Suprapubic skin (tissue), 4 donors: Measurements from ENCODE around the gene SEC14L2. TPM values are rescaled to one million over a fixed set of nuclear protein-coding genes. Genes with fewer than 3 reads are reported as not detected.

Experiments
- DNase-seq, 2 donors: peaks; one replicate each; pipeline ENCODE4 v3.0.0-alpha.2; 2019; ENCODE audit warnings: low spot score in 2 of 2
- H3K27ac ChIP-seq: fragments of 200-600 bp; sonication (generic); one replicate; pipeline ENCODE4 v1.5.1; 2019
- H3K27me3 ChIP-seq: fragments of 200-600 bp; sonication (generic); one replicate; pipeline ENCODE4 v1.5.1; 2019
- H3K36me3 ChIP-seq: fragments of 200-600 bp; sonication (generic); one replicate; pipeline ENCODE4 v1.5.1; 2019
- H3K4me1 ChIP-seq: fragments of 200-600 bp; sonication (generic); one replicate; pipeline ENCODE4 v1.5.1; 2019
- H3K4me3 ChIP-seq: fragments of 200-600 bp; sonication (generic); one replicate; pipeline ENCODE4 v1.5.1; 2019; ENCODE audit warnings: mild to moderate bottlenecking
- H3K9me3 ChIP-seq: fragments of 200-600 bp; sonication (generic); one replicate; pipeline ENCODE4 v1.5.1; 2019
- CTCF ChIP-seq, 2 donors: fragments of 200-600 bp in 1 of 2; fragments of 450-650 bp in 1 of 2; sonication (generic) in 1 of 2; IDR thresholded peaks; one replicate each; pipeline ENCODE4 v1.5.1; 2016 to 2019; ENCODE audit warnings: antibody characterized with exemption in 2 of 2, mild to moderate bottlenecking in 1 of 2, moderate library complexity in 1 of 2
- EP300 ChIP-seq: sonication (generic); formaldehyde crosslinking; IDR thresholded peaks from one replicate; pipeline ENCODE4 v1.6.1; 2017; ENCODE audit warnings: antibody characterized with exemption
- POLR2A ChIP-seq, 2 donors: fragments of 450-650 bp; IDR thresholded peaks; one replicate each; pipeline ENCODE4 v1.6.1; 2017; ENCODE audit warnings: antibody characterized with exemption in 2 of 2, mild to moderate bottlenecking in 2 of 2, moderate library complexity in 2 of 2
- POLR2AphosphoS5 ChIP-seq, 3 donors: sonication (generic); formaldehyde crosslinking; IDR thresholded peaks; one replicate each; pipeline ENCODE4 v1.6.1; 2017; ENCODE audit warnings: antibody characterized with exemption in 3 of 3
- WGBS: methylation state at CpG from one replicate; pipeline ENCODE4 v1.1.5; 2018; 5-methylcytosine and 5-hydroxymethylcytosine counted together
- total RNA-seq, 4 donors: library from RNA; depleted of rRNA; stranded (reverse); fragments of >200 nt; gene quantifications; one replicate each; pipeline ENCODE4 v1.1.0, GENCODE V29; 2016

Gene SEC14L2
- total RNA-seq, 4 donors from 2014 or later = 8.9 to 19.9 (median 13.5) TPM

DNA sequence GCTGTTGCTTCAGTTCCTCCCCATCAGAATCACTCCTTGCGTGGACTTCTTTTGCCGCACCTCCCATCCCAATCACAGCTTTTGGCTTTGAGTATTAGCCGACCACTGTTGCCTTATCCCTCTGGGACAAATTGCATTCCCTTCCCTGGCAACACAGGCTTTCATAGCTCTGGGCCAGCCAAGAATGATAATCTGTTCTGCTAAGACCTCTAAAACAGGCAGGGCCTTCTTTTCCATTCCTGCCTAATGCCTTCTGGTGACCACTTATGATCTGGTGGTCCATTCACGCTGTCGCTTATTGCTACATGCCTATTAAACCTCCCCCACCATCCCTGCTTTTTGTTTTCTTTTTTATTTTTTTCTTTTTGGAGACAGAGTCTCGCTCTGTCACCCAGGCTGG lies 9.6 kb downstream of the SEC14L2 start:
- Histone ChIP-seq H3K36me3 (peaks cover 34% of the 10 kb centered on the region), H3K4me1 (peaks cover 14% of the 10 kb centered on the region), H3K27ac (no peak overlapping the region), H3K27me3 (no peaks in the 10 kb centered on the region), H3K9me3 (no peaks in the 10 kb centered on the region), H3K4me3 (no peak overlapping the region)
- no peak for DNase-seq
- TF ChIP-seq EP300 (no peak), CTCF (IDR thresholded peaks at IDR 0.05) (no peak), POLR2AphosphoS5 (IDR thresholded peaks at IDR 0.05) (no peak), POLR2A (IDR thresholded peaks at IDR 0.05) (no peak)
- 92% methylated on average over 6 of the region's 6 CpGs for WGBS

DNA sequence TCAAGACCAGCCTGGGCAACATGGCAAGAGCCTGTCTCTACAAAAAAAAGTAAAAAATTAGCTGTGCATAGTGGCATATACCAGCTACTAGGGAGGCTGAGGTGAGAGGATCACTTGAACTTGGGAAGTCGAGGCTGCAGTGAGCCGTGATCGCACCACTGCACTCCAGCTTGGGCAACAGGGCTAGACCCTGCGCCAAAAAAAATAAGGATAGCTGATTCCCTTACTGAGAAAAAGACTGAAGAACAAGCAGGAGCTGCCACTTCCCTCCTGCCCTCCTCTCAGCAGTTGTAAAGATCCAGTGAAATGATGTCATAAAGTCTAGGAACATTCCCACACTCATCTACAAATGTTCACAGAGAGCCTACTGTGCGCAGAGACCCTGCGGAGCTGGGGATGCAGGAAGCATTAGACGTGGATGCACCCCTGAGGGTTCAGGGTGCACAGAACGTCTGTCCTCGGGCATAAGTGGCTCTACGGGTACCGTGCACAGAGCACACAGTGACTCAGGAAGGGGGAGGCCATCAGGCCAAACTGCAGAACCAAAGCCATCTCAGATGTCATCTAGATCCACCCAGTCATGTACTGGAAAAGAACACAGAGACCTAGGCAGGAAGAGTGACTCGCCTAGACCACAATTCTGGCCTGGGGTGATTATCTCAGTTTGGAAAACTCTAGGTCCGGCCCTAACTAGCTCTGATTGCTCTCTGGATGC lies 11.7 kb downstream of the SEC14L2 start:
- Histone ChIP-seq H3K4me3 (no peak overlapping the region), H3K27me3 (no peaks in the 10 kb centered on the region), H3K4me1 (peaks cover 14% of the 10 kb centered on the region), H3K27ac (peak overlapping the region; percentile 27), H3K9me3 (no peaks in the 10 kb centered on the region), H3K36me3 (peaks cover 52% of the 10 kb centered on the region)
- TF ChIP-seq POLR2A (IDR thresholded peaks at IDR 0.05) = no peak
- TF ChIP-seq CTCF (IDR thresholded peaks at IDR 0.05) = no peak
- TF ChIP-seq POLR2AphosphoS5 (IDR thresholded peaks at IDR 0.05) = no peak
- TF ChIP-seq EP300 = no peak
- no peak for DNase-seq
- WGBS = 81% methylated on average over 13 of the region's 13 CpGs

- no peak overlapping the region for H3K4me3 ChIP-seq
- no peaks in the 10 kb centered on the region for H3K9me3 ChIP-seq
- H3K27ac ChIP-seq = no peak overlapping the region
- no peak for TF ChIP-seq POLR2AphosphoS5 (IDR thresholded peaks at IDR 0.05)
- TF ChIP-seq EP300 = no peak
- TF ChIP-seq POLR2A (IDR thresholded peaks at IDR 0.05) = no peak
- TF ChIP-seq CTCF (IDR thresholded peaks at IDR 0.05) = no peak
- peaks cover 74% of the 10 kb centered on the region for H3K36me3 ChIP-seq
- no peak for DNase-seq
- WGBS = 57% methylated on average over 3 of the region's 3 CpGs
- peaks cover 13% of the 10 kb centered on the region for H3K4me1 ChIP-seq
- no peaks in the 10 kb centered on the region for H3K27me3 ChIP-seq
These were observed 15.0 kb downstream of the SEC14L2 start for GRCh38 chr22:30411780-30412179.

GRCh38 chr22:30413001-30413400 lies 16.2 kb downstream of the SEC14L2 start:
- Histone ChIP-seq H3K4me3 (no peak overlapping the region), H3K27me3 (no peaks in the 10 kb centered on the region), H3K27ac (no peak overlapping the region), H3K36me3 (peaks cover 79% of the 10 kb centered on the region), H3K4me1 (peaks cover 13% of the 10 kb centered on the region), H3K9me3 (no peaks in the 10 kb centered on the region)
- DNase-seq = no peak
- WGBS = 93% methylated on average over 4 of the region's 4 CpGs
- TF ChIP-seq POLR2AphosphoS5 (IDR thresholded peaks at IDR 0.05) (no peak), POLR2A (IDR thresholded peaks at IDR 0.05) (no peak)

DNA sequence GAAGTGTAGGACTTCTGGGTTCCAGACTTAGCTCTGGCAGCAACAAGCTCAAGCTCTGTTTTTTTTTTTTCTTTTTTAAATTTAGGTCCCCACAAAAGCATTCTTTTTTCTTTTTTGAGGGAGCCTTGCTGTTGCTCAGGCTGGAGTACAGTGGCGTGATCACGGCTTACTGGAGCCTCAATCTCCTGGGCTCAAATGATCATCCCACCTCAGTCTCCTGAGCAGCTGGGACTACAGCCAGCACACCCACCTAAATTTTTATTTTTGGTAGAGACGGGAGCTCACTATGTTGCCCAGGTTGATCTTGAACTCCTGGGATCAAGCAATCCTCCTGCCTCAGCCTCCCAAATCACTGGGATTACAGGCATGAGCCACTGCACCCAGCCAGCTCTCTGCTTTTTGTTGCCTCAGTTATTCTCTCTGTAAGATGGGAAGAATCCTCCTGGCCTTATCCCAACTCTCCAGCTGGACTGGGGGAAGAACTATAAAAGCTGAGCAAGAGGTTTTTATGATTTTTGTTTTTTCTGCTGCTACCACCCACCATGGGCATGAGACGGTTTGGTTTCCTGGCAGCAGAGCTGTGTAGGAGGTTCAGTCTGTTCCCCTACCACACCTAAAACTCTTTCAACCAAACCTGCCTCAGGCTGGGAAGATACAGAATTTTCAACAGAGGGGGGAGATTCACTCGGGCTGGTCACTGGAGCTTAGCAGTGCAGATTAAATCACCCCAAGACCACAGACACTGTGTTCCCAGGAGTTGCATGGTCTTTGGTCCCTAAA lies 17.1 kb downstream of the SEC14L2 start:
- TF ChIP-seq POLR2AphosphoS5 (IDR thresholded peaks at IDR 0.05) = no peak
- TF ChIP-seq POLR2A (IDR thresholded peaks at IDR 0.05) = no peak
- WGBS = 65% methylated on average over 5 of the region's 5 CpGs
- Histone ChIP-seq H3K4me1 (peaks cover 8% of the 10 kb centered on the region), H3K9me3 (no peaks in the 10 kb centered on the region), H3K27me3 (no peaks in the 10 kb centered on the region), H3K36me3 (peaks cover 84% of the 10 kb centered on the region), H3K27ac (no peak overlapping the region), H3K4me3 (no peak overlapping the region)
- DNase-seq = no peak

- no peaks in the 10 kb centered on the region for H3K27me3 ChIP-seq
- 73% methylated on average over 4 of the region's 4 CpGs for WGBS
- H3K4me1 ChIP-seq = peaks cover 4% of the 10 kb centered on the region
- H3K9me3 ChIP-seq = no peaks in the 10 kb centered on the region
- H3K4me3 ChIP-seq = no peak overlapping the region
- TF ChIP-seq POLR2A (IDR thresholded peaks at IDR 0.05) (no peak), CTCF (IDR thresholded peaks at IDR 0.05) (no peak), POLR2AphosphoS5 (IDR thresholded peaks at IDR 0.05) (no peak), EP300 (no peak)
- DNase-seq = no peak
- H3K27ac ChIP-seq = no peak overlapping the region
- peaks cover 78% of the 10 kb centered on the region for H3K36me3 ChIP-seq
These were observed 17.8 kb downstream of the SEC14L2 start for GRCh38 chr22:30414525-30415047.
